HG02981 (cell line): Measurements from ENCODE around the gene MVD.

ENCODE experiments used
- ATAC-seq: cut with Tn5 transposase; IDR thresholded peaks from one replicate; pipeline ENCODE4 v1.9.1; 2021; ENCODE audit warnings: mild to moderate bottlenecking, moderate library complexity; ENCODE audit not compliant: unreplicated experiment

The MVD gene, protein sequence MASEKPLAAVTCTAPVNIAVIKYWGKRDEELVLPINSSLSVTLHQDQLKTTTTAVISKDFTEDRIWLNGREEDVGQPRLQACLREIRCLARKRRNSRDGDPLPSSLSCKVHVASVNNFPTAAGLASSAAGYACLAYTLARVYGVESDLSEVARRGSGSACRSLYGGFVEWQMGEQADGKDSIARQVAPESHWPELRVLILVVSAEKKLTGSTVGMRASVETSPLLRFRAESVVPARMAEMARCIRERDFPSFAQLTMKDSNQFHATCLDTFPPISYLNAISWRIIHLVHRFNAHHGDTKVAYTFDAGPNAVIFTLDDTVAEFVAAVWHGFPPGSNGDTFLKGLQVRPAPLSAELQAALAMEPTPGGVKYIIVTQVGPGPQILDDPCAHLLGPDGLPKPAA

GRCh38 chr16:88662843-88663606 lies at the start of gene MVD:
TSS of gene MVD (minus strand) at chr16:88663091. CDS start at chr16:88663080, 11 bp downstream.
- ATAC-seq = peak; percentile 94

DNA sequence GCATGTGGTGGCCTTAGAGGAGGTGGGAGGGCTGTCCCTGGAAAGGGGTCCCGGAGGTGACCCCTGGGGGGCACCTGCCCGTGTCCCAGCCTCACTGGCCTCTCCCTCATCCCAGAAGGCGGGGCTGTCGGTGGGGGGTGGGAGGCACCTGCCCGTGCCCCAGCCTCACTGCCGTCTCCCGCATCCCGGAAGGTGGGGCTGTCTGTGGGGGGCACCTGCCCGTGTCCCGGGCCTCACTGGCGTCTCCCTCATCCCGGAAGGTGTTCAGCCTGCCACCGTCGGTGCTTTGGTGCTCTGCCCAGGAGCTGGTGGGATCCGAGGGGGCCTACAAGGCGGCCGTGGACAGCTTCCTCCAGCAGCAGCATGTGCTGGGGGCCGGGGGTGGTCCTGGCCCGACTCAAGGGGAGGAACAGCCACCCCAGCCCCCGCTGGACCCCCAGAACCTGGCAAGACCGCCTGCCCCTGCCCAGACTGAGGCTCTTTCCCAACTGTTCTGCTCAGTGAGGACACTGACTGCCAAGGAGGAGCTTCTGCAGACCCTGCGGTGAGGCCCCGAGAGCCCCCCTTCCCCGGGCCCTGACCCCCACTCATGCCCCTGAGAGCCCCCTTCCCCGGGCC lies 49.6 kb upstream of the MVD start:
- ATAC-seq = no peak

DNA sequence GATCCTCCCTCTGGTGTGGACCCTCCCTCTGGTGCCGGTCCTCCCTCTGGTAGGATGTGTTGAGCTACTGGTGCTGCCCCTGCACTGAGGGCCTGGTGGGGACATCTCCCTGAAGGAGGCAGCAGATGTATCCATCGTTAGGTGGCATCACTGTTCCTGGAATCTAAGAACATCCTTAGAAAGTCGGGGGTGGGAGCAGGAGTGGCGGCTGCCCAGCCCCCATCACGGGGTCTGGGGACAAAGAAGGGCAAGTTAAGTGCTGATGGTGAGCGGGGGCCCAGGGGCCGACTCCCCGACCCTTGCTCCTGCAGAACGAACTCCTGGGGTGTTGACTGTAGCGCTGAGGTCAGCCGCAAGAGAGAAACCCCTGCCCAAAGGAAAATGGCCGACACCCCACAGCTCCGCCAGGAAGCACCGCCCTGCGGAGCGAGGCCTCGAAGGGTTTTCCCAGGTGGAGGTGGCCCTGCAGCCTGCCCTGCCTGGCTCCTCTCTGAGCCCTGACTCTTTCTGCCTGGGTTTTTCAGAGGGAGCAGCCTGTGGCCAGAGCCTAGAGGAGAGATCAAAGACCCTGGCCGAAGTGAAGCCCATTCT lies 49.0 kb upstream of the MVD start:
- ATAC-seq = no peak

DNA sequence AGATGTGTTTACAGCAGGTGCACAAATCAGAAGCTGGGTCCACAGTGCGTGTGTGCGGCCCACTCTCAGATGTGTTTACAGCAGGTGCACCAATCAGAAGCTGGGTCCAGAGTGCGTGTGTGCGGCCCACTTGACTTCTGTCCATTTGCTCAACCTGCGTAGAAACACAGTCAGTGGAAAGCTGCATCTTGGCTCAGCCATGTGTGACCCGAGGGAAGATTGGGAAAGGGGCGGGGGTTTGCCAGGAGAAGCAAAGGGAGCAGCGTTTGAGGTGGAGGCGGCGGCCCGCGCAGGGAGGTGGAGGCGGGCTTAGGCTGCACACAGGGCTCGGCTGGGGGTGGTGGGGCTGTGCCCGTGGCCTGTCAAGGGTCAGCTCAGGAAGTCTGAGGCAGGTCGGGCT lies 47.7 kb upstream of the MVD start:
- no peak for ATAC-seq

DNA sequence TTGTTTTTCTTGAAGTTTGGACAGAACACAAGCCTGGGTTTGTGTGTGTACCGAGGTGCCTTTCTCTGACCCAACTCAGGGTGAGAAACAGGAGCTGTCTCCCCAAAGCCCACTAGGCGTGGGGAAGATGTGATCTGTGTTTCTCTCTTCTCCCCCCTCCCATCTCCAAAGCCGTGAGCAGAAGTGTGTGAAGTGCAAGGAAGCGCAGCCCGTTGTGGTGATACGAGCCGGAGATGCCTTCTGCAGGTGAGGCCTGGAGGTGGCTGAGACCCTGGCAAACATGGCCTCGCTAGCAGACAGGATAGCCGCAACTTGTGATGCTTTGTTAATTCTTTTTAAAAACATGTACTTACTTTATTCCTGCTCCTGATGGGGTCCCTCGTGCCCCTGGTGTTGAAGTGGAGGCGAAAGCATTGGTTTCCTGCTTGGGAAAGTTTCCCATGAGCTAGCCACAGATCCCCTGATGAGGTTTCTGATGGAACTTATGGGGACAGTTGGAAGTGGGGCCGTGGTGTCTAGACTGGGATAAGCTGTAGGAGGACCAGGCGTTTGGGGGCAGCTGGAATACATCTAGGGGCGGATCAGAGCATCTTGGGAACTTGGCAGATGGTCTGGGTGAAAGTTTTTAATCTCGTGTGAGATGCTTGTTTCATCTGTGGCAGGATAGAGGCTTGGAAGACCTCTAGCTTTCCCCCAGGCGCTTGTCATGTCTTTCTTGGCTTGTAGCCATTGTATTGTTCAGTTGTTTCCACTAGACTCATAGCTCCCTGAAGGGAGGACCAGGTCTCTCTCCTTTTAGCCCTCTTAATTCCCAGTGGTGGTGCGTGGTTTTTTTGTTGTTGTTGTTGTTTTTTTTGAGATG lies 44.3 kb upstream of the MVD start:
- ATAC-seq = no peak

DNA sequence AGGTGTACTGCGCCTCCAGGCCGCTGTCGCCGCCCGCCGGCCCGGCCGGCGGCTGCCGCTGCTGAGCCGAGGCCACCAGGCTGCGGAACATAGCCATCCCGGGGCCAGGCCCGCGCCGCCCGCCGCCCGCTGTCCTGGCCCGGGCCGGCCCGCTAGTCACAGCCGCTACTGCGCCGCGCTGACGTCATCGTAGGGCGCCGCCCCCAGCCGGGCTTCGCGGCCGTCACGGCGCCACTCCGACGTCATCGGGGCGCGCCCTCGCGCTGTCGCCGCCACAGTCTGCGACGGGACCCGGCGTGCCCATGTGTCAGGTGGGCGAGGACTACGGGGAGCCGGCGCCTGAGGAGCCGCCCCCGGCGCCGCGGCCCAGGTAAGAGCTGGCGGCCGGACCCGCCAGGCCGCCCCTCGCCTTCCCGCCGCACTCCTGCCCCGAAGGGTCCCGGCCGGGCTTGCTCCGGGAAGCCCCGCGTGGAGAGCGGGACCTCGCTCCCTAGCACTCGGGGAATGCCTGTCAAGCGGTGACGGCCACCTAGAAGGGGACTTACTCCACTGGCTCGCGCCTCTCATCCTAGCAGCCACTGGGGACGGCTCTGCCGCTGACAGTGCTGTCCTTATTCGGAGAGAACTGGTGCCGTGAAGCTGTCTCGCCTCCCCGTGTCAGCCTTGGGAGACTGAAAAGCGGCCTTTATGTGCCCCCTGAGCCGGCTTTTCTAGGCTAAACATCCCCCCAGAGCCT lies 43.5 kb upstream of the MVD start, which contains the start of the genes CTU2 and RNF166:
Gene CTU2, plus strand, starts transcription at position 275 of the 736 bp plus-strand sequence. Its CDS starts 28 bp downstream, at position 303.
Gene RNF166, minus strand, starts transcription at position 180 of the 736 bp plus-strand sequence. Its CDS starts 83 bp downstream, at position 97.
- ATAC-seq = peak; percentile 61

DNA sequence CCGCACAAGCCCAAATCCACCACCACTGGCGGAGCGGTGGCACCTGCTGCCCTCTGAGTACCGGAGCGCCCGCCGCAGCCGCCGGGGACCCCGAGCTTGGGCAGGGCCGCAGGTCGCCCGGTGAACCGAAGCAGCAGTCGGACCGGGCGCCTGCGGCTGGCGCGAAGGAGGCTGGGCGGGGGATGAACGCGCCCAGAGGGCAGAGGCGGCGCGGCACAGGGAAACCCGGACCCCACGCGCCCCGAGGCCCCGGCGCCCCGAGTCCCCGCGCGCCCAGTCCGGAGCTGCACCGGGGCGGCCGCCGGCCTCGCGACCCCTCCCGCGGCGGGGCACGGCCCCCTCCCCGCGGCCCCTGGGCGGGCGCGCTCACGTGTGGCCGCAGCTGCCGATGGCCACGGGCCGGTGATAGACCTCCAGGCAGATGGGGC lies 42.9 kb upstream of the MVD start:
- ATAC-seq = peak; percentile 16

GRCh38 chr16:88705076-88705684 lies 42.3 kb upstream of the MVD start:
- no peak for ATAC-seq

GRCh38 chr16:88703486-88704309 lies 40.8 kb upstream of the MVD start:
- ATAC-seq = no peak

DNA sequence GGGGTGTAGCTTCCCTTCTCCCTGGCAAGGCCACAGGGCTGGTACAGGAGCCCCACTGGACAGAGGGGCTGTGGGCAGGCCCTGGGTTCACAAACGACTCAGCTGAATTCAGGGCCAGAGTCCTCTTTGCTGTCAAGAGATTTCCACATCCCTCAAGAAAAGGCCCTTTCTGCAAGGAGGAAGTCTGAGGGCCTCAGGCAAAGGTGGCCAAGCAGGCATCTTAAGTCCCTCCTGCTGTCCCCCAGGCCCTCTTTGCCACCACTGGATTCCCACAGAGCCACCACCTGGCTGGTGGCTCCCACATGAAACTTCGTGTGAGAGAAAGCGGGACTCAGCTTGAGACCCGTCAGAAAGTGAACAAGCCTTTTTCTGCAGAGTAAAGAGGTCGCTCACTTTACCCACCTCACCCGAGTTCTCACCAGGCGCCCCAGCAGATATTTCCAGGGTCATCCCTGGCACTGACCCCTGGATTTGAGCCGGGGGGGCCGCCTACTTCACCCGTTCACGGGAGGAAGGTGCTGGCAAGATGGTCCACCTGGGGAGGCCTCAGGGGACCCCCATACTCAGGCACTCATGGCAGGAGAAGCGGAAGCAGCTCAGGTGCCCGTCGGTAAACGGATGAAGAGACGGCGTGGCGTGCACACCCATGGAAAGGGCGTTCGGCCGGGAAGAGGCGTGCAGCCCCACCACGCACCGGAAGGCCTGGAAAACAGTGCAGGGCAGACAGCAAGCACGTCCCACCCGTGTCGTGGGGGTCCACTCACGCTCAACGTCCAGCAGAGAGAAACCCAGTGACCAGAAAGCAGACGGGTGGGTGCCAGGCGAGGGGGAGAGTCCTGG lies 39.7 kb upstream of the MVD start:
- ATAC-seq = no peak

- no peak for ATAC-seq
These were observed 38.9 kb upstream of the MVD start for GRCh38 chr16:88701581-88702370.

GRCh38 chr16:88700636-88701482 lies 38.0 kb upstream of the MVD start:
- ATAC-seq = peak; percentile 71

DNA sequence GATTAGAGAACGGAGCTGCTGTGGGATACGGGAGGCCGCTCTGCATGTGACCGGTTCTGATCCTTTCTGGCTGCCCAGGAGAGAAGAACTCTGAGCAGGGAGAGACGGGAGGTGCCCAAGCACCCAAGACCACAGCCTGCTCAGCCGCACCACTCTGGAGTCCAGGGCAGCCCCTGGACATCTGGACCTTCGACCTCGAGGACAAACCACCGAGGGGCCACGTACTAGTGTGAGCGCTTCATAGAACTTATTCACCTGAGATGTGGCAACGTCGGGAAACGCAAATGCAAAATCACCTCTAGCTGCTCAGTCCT lies 37.4 kb upstream of the MVD start:
- no peak for ATAC-seq

GRCh38 chr16:88699180-88699579 lies 36.3 kb upstream of the MVD start:
- no peak for ATAC-seq

GRCh38 chr16:88698646-88699045 lies 35.8 kb upstream of the MVD start:
- no peak for ATAC-seq
